OCI-LY7 (cell line): Measurements from ENCODE around the gene HCFC2.

Experiments used
- CTCF ChIP-seq: fragments of 200-600 bp; sonication (generic); conservative IDR thresholded peaks from 2 replicates; pipeline ENCODE4 v1.5.1; 2014; ENCODE audit warnings: mild to moderate bottlenecking, antibody characterized with exemption, low read length, moderate library complexity, mixed read lengths
- EZH2phosphoT487 ChIP-seq: fragments of 200-600 bp; sonication (generic); IDR thresholded peaks from 2 replicates; pipeline ENCODE4 v1.6.1; 2018; ENCODE audit warnings: low read depth, borderline replicate concordance, mild to moderate bottlenecking, mixed run types, antibody characterized with exemption, low read length, moderate library complexity, mixed read lengths

DNA sequence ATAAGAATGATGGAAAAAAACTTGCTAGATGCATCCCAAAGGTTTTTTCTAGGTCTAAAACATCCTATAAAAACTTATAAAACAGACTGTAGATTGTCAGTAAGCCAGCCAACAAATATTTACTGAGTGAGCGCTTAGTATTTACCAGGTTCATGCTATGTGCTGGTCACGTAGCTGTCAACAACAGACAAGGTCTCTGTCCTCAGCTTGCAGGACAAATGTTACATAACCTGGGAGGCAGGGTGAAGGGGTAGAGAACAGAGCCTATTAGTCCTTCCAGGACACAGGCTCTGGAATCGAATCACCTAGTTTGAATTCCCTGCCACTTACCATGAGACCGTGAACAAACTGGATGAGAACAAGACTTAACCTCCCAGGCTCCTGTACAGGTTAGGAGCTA, 67.3 kb downstream of the HCFC2 start:
- TF ChIP-seq CTCF: no peak
- no peak for TF ChIP-seq EZH2phosphoT487
